Naive B cell (primary cell): ENCODE results near the gene PDIA6. TPM values are rescaled to one million over a fixed set of nuclear protein-coding genes. Genes with fewer than 3 reads are reported as not detected.

ENCODE experiments used
- ATAC-seq, 2 donors: fragments of 150-1000 bp; cut with Tn5 transposase; 2 replicates each; pipeline ENCODE4 v1.10.0; 2021; ENCODE audit warnings: low read depth in 2 of 2, mild to moderate bottlenecking in 2 of 2, moderate library complexity in 2 of 2
- DNase-seq: peaks from one replicate; pipeline ENCODE4 v3.0.0; 2022
- H3K27ac Mint-ChIP-seq, 6 donors: one replicate each; pipeline ENCODE4 v1.8.0; 2020 to 2022; ENCODE audit warnings: mild to moderate bottlenecking in 6 of 6, mixed read lengths in 6 of 6, moderate library complexity in 5 of 6, inconsistent platforms in 2 of 6
- H3K27me3 Mint-ChIP-seq, 3 donors: one replicate each; pipeline ENCODE4 v1.8.0; 2021 to 2022; ENCODE audit warnings: mixed read lengths in 3 of 3, mild to moderate bottlenecking in 1 of 3
- H3K36me3 Mint-ChIP-seq, 2 donors: one replicate each; pipeline ENCODE4 v1.8.0; 2020 to 2022; ENCODE audit warnings: mixed read lengths in 2 of 2, inconsistent platforms in 1 of 2, mild to moderate bottlenecking in 1 of 2
- H3K4me1 Mint-ChIP-seq, 3 donors: one replicate each; pipeline ENCODE4 v1.8.0; 2020 to 2022; ENCODE audit warnings: mixed read lengths in 3 of 3, inconsistent platforms in 1 of 3, mild to moderate bottlenecking in 1 of 3, moderate library complexity in 1 of 3
- H3K4me3 Mint-ChIP-seq, 8 donors: one replicate each; pipeline ENCODE4 v1.8.0; 2020 to 2022; ENCODE audit warnings: mild to moderate bottlenecking in 8 of 8, mixed read lengths in 8 of 8, moderate library complexity in 8 of 8, inconsistent platforms in 2 of 8
- H3K9me3 Mint-ChIP-seq, 7 donors: one replicate each; pipeline ENCODE4 v1.8.0; 2020 to 2022; ENCODE audit warnings: mixed read lengths in 7 of 7, mild to moderate bottlenecking in 5 of 7, inconsistent platforms in 2 of 7, moderate library complexity in 1 of 7
- polyA plus RNA-seq, 6 donors: library from polyadenylated mRNA; unstranded; fragments of 300-500 nt; fragmentation: Illumina TruSeq; gene quantifications; one replicate each; pipeline ENCODE4 v1.2.3, GENCODE V29; 2021; ENCODE audit warnings: low read depth in 6 of 6

PDIA6 gene
- polyA plus RNA-seq, result 100 to 1,000 TPM; 117 to 178 (median 138) TPM

DNA sequence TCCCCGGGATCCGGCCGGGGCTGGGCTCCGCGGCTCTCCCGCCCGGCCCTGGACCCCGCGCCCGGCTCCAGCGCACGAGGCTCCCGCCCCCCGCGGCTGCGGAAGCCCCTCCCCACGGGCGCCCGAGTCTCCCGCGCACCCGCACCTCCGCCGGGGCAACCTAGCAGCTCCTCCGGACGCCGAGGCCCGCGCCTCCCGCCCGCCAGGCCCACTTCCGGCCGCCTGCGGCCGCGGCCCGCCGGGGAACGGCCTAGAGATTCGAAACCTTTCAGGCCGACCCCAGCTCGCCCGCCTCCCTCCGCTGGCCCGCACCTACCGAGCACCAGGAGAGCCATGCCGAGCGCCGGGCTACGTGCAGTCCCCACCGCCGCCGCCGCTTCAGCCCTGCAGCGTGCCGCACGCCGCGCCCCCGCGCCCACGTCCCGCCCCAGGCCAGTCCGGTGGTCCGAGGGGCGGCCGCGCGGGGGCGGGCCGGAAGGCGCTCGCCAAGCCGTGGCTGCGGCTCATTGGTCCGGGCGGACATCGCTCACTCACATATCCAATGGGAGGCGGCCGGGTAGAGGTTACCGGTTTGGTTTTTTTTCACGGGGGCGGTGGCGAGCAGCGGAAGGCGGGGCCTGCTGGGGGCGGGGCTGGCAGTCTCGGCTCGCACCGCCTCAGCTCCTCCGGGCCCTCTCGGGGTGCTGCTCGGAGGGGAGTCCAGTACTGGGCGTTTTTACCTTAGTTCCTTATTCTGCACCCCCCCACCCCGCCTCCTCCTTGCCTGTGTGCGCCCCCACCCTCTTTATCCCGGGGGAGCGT lies at the start of gene PDIA6:
TSS of gene PDIA6 (minus strand) at position 424 of the 801 bp plus-strand sequence. CDS start at position 335, 89 bp downstream.
- H3K4me1 Mint-ChIP-seq, result peaks cover 25 to 40% (median 33%) of the 10 kb centered on the region in 3 donors
- peak within 1 kb of the TSS; percentile 89 to 97 (median 96) for H3K27ac Mint-ChIP-seq
- H3K9me3 Mint-ChIP-seq, result no peaks in the 10 kb centered on the region
- H3K27me3 Mint-ChIP-seq, result no peaks in the 10 kb centered on the region
- no peaks in the 10 kb centered on the region for H3K36me3 Mint-ChIP-seq
- DNase-seq (peak; percentile 96), ATAC-seq (peak; percentile 81 to 85)
- peak within 1 kb of the TSS; percentile 86 to 99 (median 94) for H3K4me3 Mint-ChIP-seq

GRCh38 chr2:10862330-10862729 lies 49.7 kb upstream of the PDIA6 start:
- Mint-ChIP-seq H3K27me3 (peaks cover 16 to 70% (median 62%) of the 10 kb centered on the region in 3 donors), H3K4me1 (peaks cover 16 to 32% (median 26%) of the 10 kb centered on the region in 3 donors)

GRCh38 chr2:10861765-10862164 lies 49.2 kb upstream of the PDIA6 start:
- peaks cover 16 to 75% (median 67%) of the 10 kb centered on the region in 3 donors for H3K27me3 Mint-ChIP-seq

More at GRCh38 chr2:10862330-10862729, 49.7 kb upstream of the PDIA6 start:
- H3K36me3 Mint-ChIP-seq, result no peaks in the 10 kb centered on the region
- H3K27ac Mint-ChIP-seq, result peak overlapping the region in 2 of 6 donors; percentile 38 to 46
- DNase-seq (no peak), ATAC-seq (no peak)
- no peaks in the 10 kb centered on the region for H3K9me3 Mint-ChIP-seq
- H3K4me3 Mint-ChIP-seq, result no peak overlapping the region

DNA sequence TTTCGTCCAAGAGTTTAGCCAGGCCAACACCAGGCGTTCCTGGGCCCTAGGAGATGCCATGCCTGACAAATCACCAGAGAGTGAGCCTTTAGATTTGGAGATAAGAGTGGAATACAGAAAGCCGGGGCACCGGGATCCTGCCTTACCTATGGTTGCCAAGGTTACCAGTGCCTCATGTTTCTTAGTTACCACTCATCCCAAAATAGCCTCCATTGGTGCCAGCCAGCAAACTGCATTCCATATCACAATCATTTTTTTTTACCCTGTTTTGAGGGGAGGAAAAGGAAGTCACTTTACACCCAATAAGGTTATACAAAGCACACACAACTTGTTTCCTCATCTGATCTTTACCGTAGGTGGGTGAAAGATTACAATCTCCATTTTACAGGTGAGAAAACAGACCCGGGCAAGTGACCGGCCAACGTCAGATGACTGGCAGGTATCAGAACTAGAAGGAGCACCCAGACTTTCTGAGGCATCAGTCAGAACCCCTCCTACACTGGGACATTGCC lies 48.3 kb upstream of the PDIA6 start:
- Mint-ChIP-seq H3K27ac (no peak overlapping the region), H3K4me3 (no peak overlapping the region), H3K9me3 (no peaks in the 10 kb centered on the region), H3K27me3 (peaks cover 22 to 78% (median 69%) of the 10 kb centered on the region in 3 donors), H3K36me3 (no peaks in the 10 kb centered on the region), H3K4me1 (peaks cover 16 to 32% (median 26%) of the 10 kb centered on the region in 3 donors)
- no peak for DNase-seq
- ATAC-seq, result no peak

More at GRCh38 chr2:10861765-10862164, 49.2 kb upstream of the PDIA6 start:
- H3K27ac Mint-ChIP-seq, result no peak overlapping the region
- no peak overlapping the region for H3K4me3 Mint-ChIP-seq
- DNase-seq (no peak), ATAC-seq (no peak)
- no peaks in the 10 kb centered on the region for H3K36me3 Mint-ChIP-seq
- peaks cover 16 to 32% (median 26%) of the 10 kb centered on the region in 3 donors for H3K4me1 Mint-ChIP-seq
- H3K9me3 Mint-ChIP-seq, result no peaks in the 10 kb centered on the region

GRCh38 chr2:10860081-10860813 lies 47.7 kb upstream of the PDIA6 start:
- no peak overlapping the region for H3K27ac Mint-ChIP-seq
- H3K36me3 Mint-ChIP-seq, result no peaks in the 10 kb centered on the region
- no peak for DNase-seq

DNA sequence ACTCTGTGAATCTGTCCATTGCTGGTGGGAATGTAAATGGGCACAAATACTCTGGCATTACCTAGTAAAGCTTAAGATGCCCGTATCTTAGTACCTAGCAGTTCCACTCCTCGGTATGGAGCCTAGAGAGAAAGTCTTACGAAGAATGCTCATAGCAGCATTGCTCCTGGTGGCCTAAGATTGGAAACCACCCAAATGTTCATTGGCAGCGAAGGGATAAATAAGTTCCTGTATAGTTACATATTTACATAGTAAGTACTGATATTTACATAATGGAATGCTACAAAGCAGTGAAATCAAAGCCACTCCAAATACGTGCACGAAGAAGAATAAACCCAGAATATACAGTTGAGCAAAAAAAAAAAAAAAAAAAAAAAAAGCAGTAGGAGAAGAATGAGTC lies 46.7 kb upstream of the PDIA6 start:
- no peaks in the 10 kb centered on the region for H3K36me3 Mint-ChIP-seq
- no peak for DNase-seq
- H3K4me1 Mint-ChIP-seq, result peaks cover 14 to 20% (median 15%) of the 10 kb centered on the region in 3 donors
- H3K27me3 Mint-ChIP-seq, result peaks cover 30 to 85% (median 77%) of the 10 kb centered on the region in 3 donors
- no peak overlapping the region for H3K4me3 Mint-ChIP-seq
- no peaks in the 10 kb centered on the region for H3K9me3 Mint-ChIP-seq
- ATAC-seq, result no peak
- H3K27ac Mint-ChIP-seq, result no peak overlapping the region

More at GRCh38 chr2:10860081-10860813, 47.7 kb upstream of the PDIA6 start:
- ATAC-seq, result no peak
- H3K4me1 Mint-ChIP-seq, result peaks cover 16 to 29% (median 25%) of the 10 kb centered on the region in 3 donors
- peaks cover 22 to 76% (median 68%) of the 10 kb centered on the region in 3 donors for H3K27me3 Mint-ChIP-seq
- H3K9me3 Mint-ChIP-seq, result no peaks in the 10 kb centered on the region
- H3K4me3 Mint-ChIP-seq, result no peak overlapping the region

- no peak for DNase-seq
- no peak overlapping the region for H3K4me3 Mint-ChIP-seq
Observed at GRCh38 chr2:10848541-10848940, 36.0 kb upstream of the PDIA6 start.

DNA sequence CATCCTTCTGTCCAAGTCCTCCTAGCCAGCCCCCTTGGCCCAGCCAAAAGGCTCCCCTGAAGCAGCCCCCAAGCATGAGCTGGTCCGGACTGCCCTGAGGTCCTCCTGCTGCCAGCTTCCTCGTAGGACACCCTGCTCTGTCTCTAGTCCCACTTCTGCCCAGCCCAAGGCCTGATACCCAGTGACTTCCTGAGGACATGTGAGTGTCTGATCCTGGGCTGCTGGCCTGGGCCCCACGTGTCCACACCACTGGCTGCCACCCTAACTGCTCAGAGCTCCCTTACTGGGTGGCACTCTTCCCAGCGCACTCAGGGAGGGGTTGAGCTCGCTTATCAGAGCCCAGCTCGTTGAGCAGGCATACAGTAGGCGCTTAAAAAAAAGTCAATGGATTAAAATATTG lies 34.4 kb upstream of the PDIA6 start:
- peaks cover 2 to 16% (median 7%) of the 10 kb centered on the region in 7 donors for H3K9me3 Mint-ChIP-seq
- peaks cover 4% of the 10 kb centered on the region in 2 donors for H3K36me3 Mint-ChIP-seq
- no peak overlapping the region for H3K27ac Mint-ChIP-seq
- no peak overlapping the region for H3K4me3 Mint-ChIP-seq
- H3K4me1 Mint-ChIP-seq, result no peaks in the 10 kb centered on the region
- DNase-seq, result no peak
- ATAC-seq, result no peak
- peaks cover 19 to 31% (median 25%) of the 10 kb centered on the region in 3 donors for H3K27me3 Mint-ChIP-seq

More at GRCh38 chr2:10848541-10848940, 36.0 kb upstream of the PDIA6 start:
- peaks cover 0 to 3% (median 0%) of the 10 kb centered on the region in 7 donors for H3K9me3 Mint-ChIP-seq
- peaks cover 12 to 26% (median 22%) of the 10 kb centered on the region in 3 donors for H3K27me3 Mint-ChIP-seq
- H3K4me1 Mint-ChIP-seq, result no peaks in the 10 kb centered on the region
- H3K36me3 Mint-ChIP-seq, result no peaks in the 10 kb centered on the region
- no peak overlapping the region for H3K27ac Mint-ChIP-seq
- ATAC-seq, result no peak

DNA sequence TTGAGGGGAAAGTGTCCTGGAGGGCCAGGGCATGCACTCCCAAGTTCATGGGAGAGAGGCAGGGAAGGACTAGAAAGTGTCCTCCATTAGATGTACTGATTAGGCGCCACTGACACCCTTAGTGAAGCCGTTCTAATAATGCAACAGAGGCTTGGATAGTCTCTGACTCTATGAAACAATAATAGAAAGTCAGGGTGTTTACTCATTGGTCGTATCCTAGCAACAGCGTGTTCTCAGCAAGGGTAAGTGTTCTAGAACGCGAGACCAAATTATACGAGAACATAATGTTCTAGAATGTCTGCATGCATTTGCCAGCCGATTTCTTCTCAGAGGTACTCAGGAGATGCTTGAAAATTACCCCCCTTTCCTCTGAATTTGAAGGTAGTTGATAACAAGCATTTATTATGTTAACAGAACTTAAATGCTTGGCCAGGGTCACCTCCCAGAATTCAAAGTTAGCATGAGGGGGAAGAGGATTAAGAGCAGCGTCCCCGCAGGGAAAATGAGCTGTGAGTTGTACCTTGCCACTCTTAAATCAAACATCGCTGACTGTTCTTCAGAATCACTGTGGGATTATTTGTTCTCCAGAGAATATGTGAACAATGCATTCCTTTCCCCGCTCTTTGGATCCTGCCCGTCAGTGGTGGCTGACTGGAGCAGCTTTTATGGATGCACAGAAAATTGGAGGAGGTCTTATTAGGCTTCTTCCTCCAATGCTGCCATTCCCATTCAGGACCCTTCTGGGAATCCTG lies 33.7 kb upstream of the PDIA6 start:
- ATAC-seq, result no peak
- Mint-ChIP-seq H3K36me3 (peaks cover 4 to 11% of the 10 kb centered on the region in 2 donors), H3K4me3 (no peak overlapping the region), H3K27ac (peak overlapping the region in 1 of 6 donors; percentile 57), H3K27me3 (peaks cover 19 to 34% (median 25%) of the 10 kb centered on the region in 3 donors), H3K4me1 (no peaks in the 10 kb centered on the region), H3K9me3 (peaks cover 3 to 24% (median 14%) of the 10 kb centered on the region in 7 donors)
- DNase-seq, result no peak

GRCh38 chr2:10845640-10846039 lies 33.1 kb upstream of the PDIA6 start:
- H3K27me3 Mint-ChIP-seq, result peaks cover 23 to 40% (median 31%) of the 10 kb centered on the region in 3 donors
- no peaks in the 10 kb centered on the region for H3K4me1 Mint-ChIP-seq
- H3K27ac Mint-ChIP-seq, result peak overlapping the region in 1 of 6 donors; percentile 57
- DNase-seq, result no peak
- no peak overlapping the region for H3K4me3 Mint-ChIP-seq
- H3K36me3 Mint-ChIP-seq, result peaks cover 7 to 17% of the 10 kb centered on the region in 2 donors
- no peak for ATAC-seq
- peaks cover 5 to 30% (median 20%) of the 10 kb centered on the region in 7 donors for H3K9me3 Mint-ChIP-seq

DNA sequence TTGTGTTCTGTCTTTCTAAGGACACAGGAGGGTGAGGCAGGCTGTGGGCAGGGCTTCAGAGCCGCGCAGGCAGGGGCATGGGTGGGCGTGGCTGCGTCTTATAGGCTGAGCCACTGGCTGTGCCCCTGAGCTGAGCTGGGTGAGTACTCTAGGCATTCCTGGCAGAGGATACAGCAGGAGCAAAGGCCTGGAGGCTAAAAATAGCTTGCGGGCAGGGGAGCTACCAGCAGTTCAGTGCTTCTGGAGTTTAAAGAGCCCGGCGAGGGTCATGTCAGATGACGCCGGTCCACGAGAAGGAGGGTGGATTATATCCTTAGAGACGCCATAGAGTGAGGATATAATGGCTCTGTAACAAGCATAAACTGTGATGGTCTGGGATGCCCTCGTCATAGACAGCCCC lies 31.5 kb upstream of the PDIA6 start:
- H3K4me3 Mint-ChIP-seq, result no peak overlapping the region
- no peaks in the 10 kb centered on the region for H3K4me1 Mint-ChIP-seq
- H3K36me3 Mint-ChIP-seq, result peaks cover 8 to 28% of the 10 kb centered on the region in 2 donors
- no peak overlapping the region for H3K27ac Mint-ChIP-seq
- DNase-seq (no peak), ATAC-seq (no peak)
- peaks cover 11 to 40% (median 29%) of the 10 kb centered on the region in 7 donors for H3K9me3 Mint-ChIP-seq
- H3K27me3 Mint-ChIP-seq, result peaks cover 25 to 56% (median 42%) of the 10 kb centered on the region in 3 donors

GRCh38 chr2:10842506-10842905 lies 29.9 kb upstream of the PDIA6 start:
- H3K4me1 Mint-ChIP-seq, result no peaks in the 10 kb centered on the region

More at GRCh38 chr2:10842506-10842905, 29.9 kb upstream of the PDIA6 start:
- Mint-ChIP-seq H3K27ac (no peak overlapping the region), H3K36me3 (peaks cover 8 to 28% of the 10 kb centered on the region in 2 donors), H3K27me3 (peaks cover 25 to 70% (median 54%) of the 10 kb centered on the region in 3 donors), H3K9me3 (peaks cover 11 to 40% (median 33%) of the 10 kb centered on the region in 7 donors), H3K4me3 (no peak overlapping the region)
- DNase-seq, result no peak
- ATAC-seq, result no peak
